GM18868 (cell line): ENCODE results near the gene PALLD.
"Not testable (repeated sequence)": the region's sequence is repeated elsewhere in the genome, so short reads cannot be mapped to it uniquely, and the experiment has no call there.

Experiments
- ATAC-seq: cut with Tn5 transposase; IDR thresholded peaks from one replicate; pipeline ENCODE4 v1.9.1; 2021; ENCODE audit warnings: mild to moderate bottlenecking, moderate library complexity; ENCODE audit not compliant: unreplicated experiment

The PALLD gene

GRCh38 chr4:168776382-168776781 is 279.5 kb downstream of the PALLD start:
- ATAC-seq = no peak

GRCh38 chr4:168777277-168777965 is 280.6 kb downstream of the PALLD start:
- no peak for ATAC-seq

- ATAC-seq = no peak
Measured at GRCh38 chr4:168781341-168781740, 284.5 kb downstream of the PALLD start.

GRCh38 chr4:168781926-168782325 is 285.1 kb downstream of the PALLD start:
- ATAC-seq = no peak

- ATAC-seq = no peak
Measured at GRCh38 chr4:168782439-168782838, 285.6 kb downstream of the PALLD start.

DNA sequence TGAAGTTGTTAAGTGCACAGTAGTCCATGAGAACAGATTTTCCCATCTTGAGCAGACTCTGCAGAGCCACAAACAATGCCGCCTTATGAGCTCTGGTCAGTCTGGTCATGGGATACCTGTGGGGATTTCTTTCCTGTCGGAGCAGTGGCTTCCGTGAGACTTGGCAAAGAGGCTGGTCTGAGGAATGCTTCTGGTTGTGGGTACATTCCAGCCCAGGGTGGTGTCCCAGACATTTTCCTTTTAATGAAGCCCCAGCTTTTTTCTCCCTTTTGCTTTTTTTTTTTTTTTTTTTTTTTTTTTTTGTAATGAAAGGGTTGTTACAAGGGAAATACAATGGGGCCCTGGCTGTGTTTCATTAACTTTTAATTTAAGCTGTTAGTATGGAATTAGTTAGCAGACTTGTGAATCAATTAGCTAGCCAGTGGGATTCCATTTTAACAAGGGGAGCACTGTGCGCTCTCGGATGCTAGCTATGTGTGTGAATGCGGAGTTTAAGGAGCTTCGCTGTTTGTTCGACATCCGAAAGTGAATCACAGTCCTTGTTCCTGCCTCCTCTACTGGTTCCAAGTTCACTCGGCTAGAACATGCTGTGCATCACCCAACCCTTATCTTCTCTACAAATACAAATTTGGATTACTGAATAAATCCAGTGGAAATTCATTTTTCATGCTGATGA is 288.1 kb downstream of the PALLD start:
- ATAC-seq = no peak

DNA sequence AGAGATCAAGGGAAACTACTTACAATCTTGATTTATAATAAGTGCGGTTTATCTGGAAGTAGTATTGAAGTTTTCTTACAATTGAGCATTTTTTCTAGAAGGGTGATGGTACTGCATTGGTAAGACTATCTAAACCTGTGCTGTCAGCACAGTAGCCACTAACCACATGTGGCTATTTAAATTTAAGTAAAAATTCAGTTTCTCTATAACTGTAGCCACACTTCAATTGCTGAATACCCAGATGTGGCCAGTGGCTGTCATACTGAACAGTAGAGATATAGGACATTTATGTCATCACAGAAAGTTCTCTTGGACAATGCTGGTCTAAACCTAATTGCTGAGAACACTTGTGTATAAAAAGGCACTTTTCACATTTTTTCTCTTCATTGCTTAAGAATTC is 290.5 kb downstream of the PALLD start:
- ATAC-seq = no peak

- ATAC-seq = no peak
Measured at GRCh38 chr4:168787801-168788595, 291.1 kb downstream of the PALLD start.

- ATAC-seq = no peak
Measured at GRCh38 chr4:168790898-168791297, 294.0 kb downstream of the PALLD start.

DNA sequence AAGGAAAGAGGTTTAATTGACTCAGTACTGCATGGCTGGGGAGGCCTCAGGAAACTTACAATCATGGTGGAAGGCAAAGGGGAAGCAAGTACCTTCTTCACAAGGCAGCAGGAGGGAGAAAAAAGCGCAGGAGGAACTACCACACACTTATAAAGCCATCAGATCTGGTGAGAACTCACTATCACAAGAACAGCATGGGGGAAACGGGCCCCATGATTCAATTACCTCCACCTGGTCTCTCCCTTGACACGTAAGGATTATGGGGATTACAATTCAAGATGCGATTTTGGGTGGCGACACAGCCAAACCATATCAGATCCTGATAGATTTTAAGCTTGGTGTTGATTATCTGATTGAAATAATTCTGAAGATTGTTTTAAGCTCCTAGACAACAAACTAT is 294.5 kb downstream of the PALLD start:
- no peak for ATAC-seq

DNA sequence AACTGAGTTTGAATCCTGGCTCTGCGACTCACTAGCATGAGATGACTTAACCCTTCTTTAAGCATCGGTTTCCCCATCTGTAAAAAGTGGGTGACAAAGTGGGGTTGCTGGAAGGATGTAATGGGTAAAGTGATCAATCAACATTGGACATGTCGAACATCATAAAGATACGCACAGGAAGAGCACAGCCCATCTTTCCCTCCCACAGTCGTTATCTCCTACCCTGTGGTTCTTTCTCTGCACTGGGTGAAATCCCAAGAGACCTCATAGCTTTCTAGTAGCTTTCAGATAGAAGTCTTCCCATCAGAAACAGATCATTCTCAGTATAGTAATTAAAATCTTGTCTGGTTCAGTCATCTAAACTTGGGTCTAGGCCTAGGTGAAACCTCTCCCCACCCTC is 296.7 kb downstream of the PALLD start:
- no peak for ATAC-seq

- no peak for ATAC-seq
Measured at GRCh38 chr4:168794092-168794707, 297.3 kb downstream of the PALLD start.

GRCh38 chr4:168794881-168795280 is 298.0 kb downstream of the PALLD start:
- ATAC-seq = no peak

DNA sequence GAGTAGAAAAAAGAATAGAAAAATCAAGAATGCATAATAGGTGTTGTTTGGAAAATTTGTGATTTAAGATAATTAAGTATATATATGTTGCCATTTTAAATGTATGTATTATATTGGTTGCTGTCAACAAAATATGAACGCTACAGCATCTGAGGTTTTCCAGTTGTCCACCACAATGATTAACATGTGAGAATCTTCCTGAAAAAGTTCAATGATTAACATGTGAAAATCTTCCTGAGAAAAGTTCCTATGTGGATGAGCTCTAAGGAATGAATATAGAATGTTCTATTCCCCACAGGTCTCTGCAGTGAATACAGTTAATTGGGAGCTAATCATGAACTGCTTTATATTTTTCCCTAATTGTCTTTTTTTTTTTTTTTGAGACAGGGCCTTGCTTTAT is 298.5 kb downstream of the PALLD start:
- ATAC-seq = no peak

DNA sequence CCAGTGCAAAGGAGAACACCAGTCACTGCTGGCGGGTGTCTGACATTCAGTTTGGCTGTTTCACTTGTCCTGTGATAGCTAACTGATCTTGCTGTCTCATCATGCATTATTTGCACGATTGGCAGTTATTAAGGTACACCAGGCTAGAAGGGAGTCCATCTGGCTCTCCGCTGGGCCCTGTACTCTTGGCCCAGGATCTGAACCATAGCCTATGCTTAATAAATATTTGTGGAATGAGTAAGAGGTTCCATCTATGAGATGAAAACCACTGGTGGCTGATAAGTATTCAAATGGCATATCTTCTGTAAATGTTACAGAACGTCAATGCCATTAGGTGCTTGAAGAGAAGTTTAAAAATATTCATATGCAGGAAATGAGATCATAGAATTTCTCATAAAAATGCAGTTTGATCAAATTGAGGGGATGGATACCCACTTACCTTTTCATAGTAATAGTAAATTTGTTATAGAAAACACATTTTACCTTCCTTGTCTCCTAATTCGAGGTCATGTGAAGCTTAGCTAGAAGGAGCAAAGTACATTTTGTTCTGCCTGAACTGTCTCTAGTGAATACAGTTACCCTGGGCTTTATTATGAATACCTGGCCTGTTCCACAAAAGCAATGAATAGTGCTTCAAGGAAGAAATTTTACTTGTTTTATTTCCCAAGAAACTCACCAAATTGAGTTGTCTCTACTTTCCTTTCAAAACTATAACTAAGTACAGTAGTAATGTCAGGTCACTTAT is 299.7 kb downstream of the PALLD start:
- ATAC-seq = no peak

DNA sequence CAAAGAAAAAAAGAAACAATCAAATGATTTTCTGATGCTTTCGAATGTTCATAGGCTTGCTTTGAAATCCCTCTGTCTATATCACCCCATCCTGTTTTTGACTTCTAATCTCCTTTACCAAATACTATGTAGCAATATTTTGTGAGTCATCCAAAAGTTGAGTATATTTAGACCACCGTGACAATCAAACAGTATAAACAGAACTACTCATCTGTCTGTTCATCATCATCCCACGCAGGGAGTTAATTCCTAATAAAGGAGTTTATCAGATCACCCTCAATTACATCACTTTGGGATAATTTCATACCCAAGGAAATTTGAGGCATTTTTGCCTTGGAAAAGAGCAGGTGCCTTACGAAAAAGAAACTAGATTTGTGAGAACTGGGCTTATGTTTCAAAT is 300.3 kb downstream of the PALLD start:
- ATAC-seq = no peak

- no peak for ATAC-seq
Measured at GRCh38 chr4:168797738-168798375, 301.0 kb downstream of the PALLD start.

- ATAC-seq = no peak
Measured at GRCh38 chr4:168800926-168801325, 304.1 kb downstream of the PALLD start.

- ATAC-seq = no peak
Measured at GRCh38 chr4:168802222-168802621, 305.4 kb downstream of the PALLD start.

DNA sequence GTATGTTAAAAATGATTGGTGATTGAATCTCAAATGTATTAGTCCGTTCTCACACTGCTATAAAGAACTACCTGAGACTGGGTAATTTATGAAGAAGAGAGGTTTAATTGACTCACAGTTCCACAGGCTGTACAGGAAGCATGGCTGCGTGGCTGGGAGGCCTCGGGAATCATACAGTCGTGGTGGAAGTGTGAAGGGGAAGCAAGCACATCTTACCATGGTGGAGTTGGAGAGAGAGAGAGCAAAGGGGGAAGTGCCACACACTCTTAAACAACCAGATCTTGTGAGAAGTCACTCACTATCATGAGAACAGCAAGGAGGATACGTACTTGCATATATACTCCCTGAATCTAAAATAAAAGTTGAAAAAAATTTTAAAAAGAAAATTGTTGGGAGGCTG is 306.2 kb downstream of the PALLD start:
- ATAC-seq = not testable (repeated sequence)
